ENCODE measurements around the gene TBCD. TPM values are rescaled to one million over a fixed set of nuclear protein-coding genes. Genes with fewer than 3 reads are reported as not detected.

TBCD gene
- total RNA-seq, 2 donors from 2014 or later = 55.0 to 55.5 TPM

- no peak for ATAC-seq (ENCODE audit: insufficient number of reproducible peaks, low FRiP score, low read depth)
- H3K4me3 ChIP-seq = no peak overlapping the region
- TF ChIP-seq CTCF (IDR thresholded peaks at IDR 0.05) = no peak
- no peaks in the 10 kb centered on the region for H3K27me3 ChIP-seq (replicated peaks; ENCODE audit: insufficient read depth)
- H3K27ac ChIP-seq = no peak overlapping the region
- H3K9me3 ChIP-seq = peaks cover 9% of the 10 kb centered on the region
- no peaks in the 10 kb centered on the region for H3K4me1 ChIP-seq (ENCODE audit: control insufficient read depth in 1 of 2, low read depth in 2 of 2)
- DNase-seq (ENCODE audit: low spot score) = no peak
- peaks cover 8% of the 10 kb centered on the region for H3K36me3 ChIP-seq
These were observed 66.1 kb downstream of the TBCD start for GRCh38 chr17:82817947-82818346.

- H3K4me3 ChIP-seq = no peak overlapping the region
- ATAC-seq (ENCODE audit: insufficient number of reproducible peaks, low FRiP score, low read depth) (no peak), DNase-seq (ENCODE audit: low spot score) (no peak)
- H3K27ac ChIP-seq = no peak overlapping the region
- TF ChIP-seq CTCF (IDR thresholded peaks at IDR 0.05) = no peak
- H3K4me1 ChIP-seq (ENCODE audit: control insufficient read depth in 1 of 2, low read depth in 2 of 2) = no peaks in the 10 kb centered on the region
- peaks cover 9% of the 10 kb centered on the region for H3K9me3 ChIP-seq
- peaks cover 8% of the 10 kb centered on the region for H3K36me3 ChIP-seq
- no peaks in the 10 kb centered on the region for H3K27me3 ChIP-seq (replicated peaks; ENCODE audit: insufficient read depth)
These were observed 68.7 kb downstream of the TBCD start for GRCh38 chr17:82820278-82821251.

- no peak for TF ChIP-seq CTCF (IDR thresholded peaks at IDR 0.05)
- no peak for ATAC-seq (ENCODE audit: insufficient number of reproducible peaks, low FRiP score, low read depth)
- Histone ChIP-seq H3K36me3 (peaks cover 3% of the 10 kb centered on the region), H3K4me3 (no peak overlapping the region), H3K4me1 (ENCODE audit: control insufficient read depth in 1 of 2, low read depth in 2 of 2) (no peaks in the 10 kb centered on the region), H3K9me3 (peaks cover 9% of the 10 kb centered on the region), H3K27me3 (replicated peaks; ENCODE audit: insufficient read depth) (no peaks in the 10 kb centered on the region), H3K27ac (no peak overlapping the region)
- DNase-seq (ENCODE audit: low spot score) = no peak
These were observed 69.7 kb downstream of the TBCD start for GRCh38 chr17:82821554-82821953.

GRCh38 chr17:82822281-82822680, 70.4 kb downstream of the TBCD start:
- TF ChIP-seq CTCF (IDR thresholded peaks at IDR 0.05) = no peak
- no peak overlapping the region for H3K4me3 ChIP-seq
- no peak for DNase-seq (ENCODE audit: low spot score)
- H3K9me3 ChIP-seq = peaks cover 9% of the 10 kb centered on the region
- H3K27ac ChIP-seq = no peak overlapping the region
- H3K4me1 ChIP-seq (ENCODE audit: control insufficient read depth in 1 of 2, low read depth in 2 of 2) = no peaks in the 10 kb centered on the region
- H3K36me3 ChIP-seq = peaks cover 3% of the 10 kb centered on the region
- H3K27me3 ChIP-seq (replicated peaks; ENCODE audit: insufficient read depth) = no peaks in the 10 kb centered on the region
- no peak for ATAC-seq (ENCODE audit: insufficient number of reproducible peaks, low FRiP score, low read depth)

- no peak for TF ChIP-seq CTCF (IDR thresholded peaks at IDR 0.05)
- DNase-seq (ENCODE audit: low spot score) (no peak), ATAC-seq (ENCODE audit: insufficient number of reproducible peaks, low FRiP score, low read depth) (no peak)
- peaks cover 3% of the 10 kb centered on the region for H3K36me3 ChIP-seq
- no peak overlapping the region for H3K4me3 ChIP-seq
- no peaks in the 10 kb centered on the region for H3K27me3 ChIP-seq (replicated peaks; ENCODE audit: insufficient read depth)
- H3K27ac ChIP-seq = no peak overlapping the region
- peaks cover 9% of the 10 kb centered on the region for H3K9me3 ChIP-seq
- H3K4me1 ChIP-seq (ENCODE audit: control insufficient read depth in 1 of 2, low read depth in 2 of 2) = no peaks in the 10 kb centered on the region
These were observed 71.1 kb downstream of the TBCD start for GRCh38 chr17:82823004-82823403.
